ENCODE data around the gene FTCDNL1. TPM values are rescaled to one million over a fixed set of nuclear protein-coding genes. Genes with fewer than 3 reads are reported as not detected.
A peak's percentile ranks its signal among the peaks of the same experiment; 100 is the strongest.

FTCDNL1 gene
- total and polyA plus RNA-seq, 2 of the 13 experiments (the other 11 are each of a cell fraction or from before 2014, with no cell fraction given), result 0.98 to 1.4 TPM

GRCh38 chr2:199850218-199850717 is 724 bp downstream of the FTCDNL1 start (continued):
- TF ChIP-seq KAT8 (CRISPR knock-in tag; IDR thresholded peaks at IDR 0.05) (peak; percentile 48; the same call in 1 of the 2 replicates), ZNF800 (CRISPR knock-in tag; IDR thresholded peaks at IDR 0.05) (peak; percentile 75), ISL2 (CRISPR knock-in tag; IDR thresholded peaks at IDR 0.05) (peak; percentile 80; the same call in 1 of the 2 replicates), THAP11 (CRISPR knock-in tag; IDR thresholded peaks at IDR 0.05) (0 out of 2 replicates have a peak, but pooled peaks have one; percentile 17), ZBTB14 (CRISPR knock-in tag; IDR thresholded peaks at IDR 0.05) (no peak)

- in situ Hi-C loops (cut with HindIII; ENCODE audit: extremely low pct_ligation_motif_present, low pct_unique_long_range_greater_than_20kb), result no loop called here
- H3K4me2 ChIP-seq (ENCODE audit: low read depth, low read length), result no peak overlapping the region
- intact Hi-C loops (cut with micrococcal nuclease; ENCODE audit: unreplicated experiment), result no loop called here
- no peak overlapping the region for H3K9ac ChIP-seq (ENCODE audit: insufficient read depth, low read depth, low read length)
- H4K20me1 ChIP-seq (ENCODE audit: insufficient read depth, low read length), result no peaks in the 10 kb centered on the region
- DNase-seq (ENCODE audit: low spot score) (no peak), ATAC-seq (no peak), FAIRE-seq (no peak)
- BruUV-seq (replicated peaks), result no TSS peak
- no peak overlapping the region for H3K27ac ChIP-seq (ENCODE audit: extremely low read length, insufficient read depth, low read length)
- ChIA-PET CTCF (ENCODE audit: low intra/inter-chr PET ratio, low total read pairs) (no interaction called here), POLR2A (no interaction called here)
- no peaks in the 10 kb centered on the region for H3K36me3 ChIP-seq (replicated peaks in 1 of 2; ENCODE audit: control insufficient read depth in 1 of 2, insufficient read depth in 2 of 2, low read length in 2 of 2)
- H3K79me2 ChIP-seq (ENCODE audit: insufficient read depth, low read length), result no peaks in the 10 kb centered on the region
- no peak overlapping the region for H2AFZ ChIP-seq (ENCODE audit: low read length)
- H3K27me3 ChIP-seq (ENCODE audit: control insufficient read depth in 1 of 2, insufficient read depth in 2 of 2, low read length in 2 of 2), result peaks cover 0 to 6% of the 10 kb centered on the region in 2 experiments; a peak in 1 of 5 replicates
- WGBS (ENCODE audit: low lambda C conversion rate), result 66% methylated on average over 11 of the region's 11 CpGs
- no peak overlapping the region for H3K4me3 ChIP-seq (replicated peaks in 1 of 3; ENCODE audit: insufficient read depth in 1 of 3, low read depth in 2 of 3, low read length in 3 of 3)
- H3K9me3 ChIP-seq (ENCODE audit: low read length), result no peaks in the 10 kb centered on the region
- H3K4me1 ChIP-seq (ENCODE audit: insufficient read depth, low read length), result peaks cover 15% of the 10 kb centered on the region
- TF ChIP-seq RORA (CRISPR knock-in tag; IDR thresholded peaks at IDR 0.05) (no peak), IRF1 (CRISPR knock-in tag; IDR thresholded peaks at IDR 0.05; ENCODE audit: low read depth) (no peak), AHR (CRISPR knock-in tag; IDR thresholded peaks at IDR 0.05) (no peak), ZNF883 (CRISPR knock-in tag; IDR thresholded peaks at IDR 0.05; ENCODE audit: not compliant biosample characterization) (no peak), HNRNPH1 (optimal IDR thresholded peaks at IDR 0.05; ENCODE audit: low read depth, low read length) (no peak), SNAPC4 (CRISPR knock-in tag; IDR thresholded peaks at IDR 0.05) (no peak), LCORL (IDR thresholded peaks at IDR 0.05) (no peak), LCORL (CRISPR knock-in tag; IDR thresholded peaks at IDR 0.05) (no peak), YY1 (IDR thresholded peaks at IDR 0.05; ENCODE audit: insufficient read depth, insufficient replicate concordance, low read depth, low read length) (no peak)
Measured at GRCh38 chr2:199848389-199849130, 2.4 kb downstream of the FTCDNL1 start.
